Activated CD8-positive, alpha-beta T cell treated with anti-CD3 and anti-CD28 coated beads for 36 hours (primary cell): ENCODE data around the gene CTNNA2. TPM values are rescaled to one million over a fixed set of nuclear protein-coding genes. Genes with fewer than 3 reads are reported as not detected.

Source experiments
- ATAC-seq: fragments of 200-7000 bp; cut with Tn5 transposase; one replicate; pipeline ENCODE4 v1.10.0; 2021; ENCODE audit warnings: mild to moderate bottlenecking, moderate library complexity
- CTCF ChIA-PET: fragments of 350-600 bp; sonication (Branson Sonifier 250); formaldehyde crosslinking; loops from one replicate; lab custom pipeline; 2021; ENCODE audit warnings: antibody characterized with exemption; lab: Charles Lee
- POLR2A ChIA-PET: fragments of 350-600 bp; sonication (Branson Sonifier 250); formaldehyde crosslinking; loops from one replicate; lab custom pipeline; 2021; ENCODE audit warnings: antibody characterized with exemption; lab: Charles Lee
- DNase-seq: peaks from one replicate; pipeline ENCODE4 v3.0.0-alpha.2; 2020
- H3K27ac Mint-ChIP-seq: one replicate; pipeline ENCODE4 v1.8.0; 2021; ENCODE audit warnings: mild to moderate bottlenecking, mixed read lengths
- H3K27me3 Mint-ChIP-seq: one replicate; pipeline ENCODE4 v1.8.0; 2021; ENCODE audit warnings: mixed read lengths
- H3K36me3 Mint-ChIP-seq: one replicate; pipeline ENCODE4 v1.8.0; 2021; ENCODE audit warnings: low read depth, mixed read lengths
- H3K4me1 Mint-ChIP-seq: one replicate; pipeline ENCODE4 v1.8.0; 2021; ENCODE audit warnings: low read depth, mixed read lengths
- H3K4me3 Mint-ChIP-seq: one replicate; pipeline ENCODE4 v1.8.0; 2021; ENCODE audit warnings: mild to moderate bottlenecking, moderate library complexity, mixed read lengths
- H3K9me3 Mint-ChIP-seq: one replicate; pipeline ENCODE4 v1.8.0; 2021; ENCODE audit warnings: mixed read lengths
- intact Hi-C: fragments of 100-400 bp; cut with micrococcal nuclease; formaldehyde crosslinking; loops from one replicate; pipeline ENCODE4 v1.10.0; 2022
- total RNA-seq, 2 experiments: library from RNA; stranded (reverse); gene quantifications; one replicate each; pipeline ENCODE4 v1.2.3, GENCODE V29; 2021
- TF ChIP-seq, protein P1 (sequence below): fragments of 200-600 bp; IDR thresholded peaks from one replicate; pipeline ENCODE4 v1.8.0; 2022; ENCODE audit warnings: antibody characterized with exemption, mild to moderate bottlenecking

The CTNNA2 gene
- total RNA-seq, 2 experiments from 2014 or later, result not detected

DNA sequence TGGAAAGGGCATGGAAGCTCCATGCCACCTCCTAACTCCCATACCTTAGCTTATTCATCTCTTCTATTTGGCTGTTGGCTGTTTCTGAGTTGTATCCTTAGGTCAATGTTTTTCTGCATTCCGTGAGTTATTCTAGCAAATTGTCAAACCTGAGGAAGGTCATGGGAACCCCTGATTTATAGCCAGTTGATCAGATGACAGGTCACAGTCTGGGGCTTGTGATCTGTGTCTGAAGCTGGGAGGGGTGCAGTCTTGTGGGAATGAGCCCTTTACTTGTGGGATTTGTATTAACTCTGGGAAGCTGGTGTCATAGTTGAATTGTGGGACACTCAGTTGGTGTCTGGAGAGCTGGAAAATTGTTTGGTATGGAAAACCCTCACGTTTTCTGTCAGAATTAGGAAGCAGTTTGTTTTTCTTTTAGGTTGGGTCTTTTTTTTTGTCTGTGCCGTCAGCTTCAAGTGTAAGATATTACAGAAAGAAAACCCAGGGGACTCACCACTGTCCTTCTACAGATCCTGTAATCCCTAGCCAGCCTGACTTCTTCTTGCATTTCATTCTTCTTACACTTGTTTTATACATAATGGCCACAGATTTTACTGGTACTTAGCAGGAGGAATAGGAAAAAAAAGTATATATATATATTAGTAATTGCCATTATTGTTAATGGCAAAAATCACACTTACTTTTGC lies 653.8 kb downstream of the CTNNA2 start:
- Mint-ChIP-seq H3K4me3 (no peak overlapping the region), H3K27me3 (no peaks in the 10 kb centered on the region), H3K9me3 (peaks cover 1% of the 10 kb centered on the region), H3K27ac (no peak overlapping the region), H3K36me3 (no peaks in the 10 kb centered on the region), H3K4me1 (no peaks in the 10 kb centered on the region)
- intact Hi-C loops, result no loop called here
- ChIA-PET CTCF (no interaction called here), POLR2A (no interaction called here)
- DNase-seq, result no peak
- no peak for ATAC-seq
- TF ChIP-seq, protein P1, sequence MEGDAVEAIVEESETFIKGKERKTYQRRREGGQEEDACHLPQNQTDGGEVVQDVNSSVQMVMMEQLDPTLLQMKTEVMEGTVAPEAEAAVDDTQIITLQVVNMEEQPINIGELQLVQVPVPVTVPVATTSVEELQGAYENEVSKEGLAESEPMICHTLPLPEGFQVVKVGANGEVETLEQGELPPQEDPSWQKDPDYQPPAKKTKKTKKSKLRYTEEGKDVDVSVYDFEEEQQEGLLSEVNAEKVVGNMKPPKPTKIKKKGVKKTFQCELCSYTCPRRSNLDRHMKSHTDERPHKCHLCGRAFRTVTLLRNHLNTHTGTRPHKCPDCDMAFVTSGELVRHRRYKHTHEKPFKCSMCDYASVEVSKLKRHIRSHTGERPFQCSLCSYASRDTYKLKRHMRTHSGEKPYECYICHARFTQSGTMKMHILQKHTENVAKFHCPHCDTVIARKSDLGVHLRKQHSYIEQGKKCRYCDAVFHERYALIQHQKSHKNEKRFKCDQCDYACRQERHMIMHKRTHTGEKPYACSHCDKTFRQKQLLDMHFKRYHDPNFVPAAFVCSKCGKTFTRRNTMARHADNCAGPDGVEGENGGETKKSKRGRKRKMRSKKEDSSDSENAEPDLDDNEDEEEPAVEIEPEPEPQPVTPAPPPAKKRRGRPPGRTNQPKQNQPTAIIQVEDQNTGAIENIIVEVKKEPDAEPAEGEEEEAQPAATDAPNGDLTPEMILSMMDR, result no peak

DNA sequence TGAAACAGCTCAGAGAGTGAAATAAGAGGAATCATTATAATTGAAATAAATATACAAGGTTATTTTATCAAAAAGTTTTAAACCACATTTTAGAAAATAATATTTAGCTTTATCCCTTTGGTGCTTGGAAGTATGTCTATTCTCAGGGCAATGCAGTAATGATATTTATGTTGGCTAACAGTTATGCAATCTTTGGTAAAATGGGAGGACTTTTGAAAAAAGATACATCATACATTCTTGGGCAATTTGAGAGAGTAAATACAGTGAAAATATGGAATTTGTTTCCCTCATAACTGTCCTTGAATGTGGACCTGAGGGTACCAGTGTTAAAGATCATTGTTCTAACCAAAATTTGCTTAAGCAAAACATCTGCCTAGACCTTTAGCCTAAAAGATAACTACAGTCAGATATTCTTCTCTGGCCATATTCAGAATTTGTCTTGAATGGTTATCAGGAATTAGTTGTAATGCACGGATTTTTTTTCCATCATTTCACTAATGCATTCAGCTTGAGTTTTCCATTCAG lies 654.5 kb downstream of the CTNNA2 start:
- peaks cover 1% of the 10 kb centered on the region for H3K9me3 Mint-ChIP-seq
- ChIA-PET CTCF (interaction anchor here (0.6 kb wide), 1 partner anchor 1092 kb away, joined by 3 read pairs; no protein-coding TSS in a partner anchor), POLR2A (no interaction called here)
- H3K27me3 Mint-ChIP-seq, result no peaks in the 10 kb centered on the region
- no peaks in the 10 kb centered on the region for H3K36me3 Mint-ChIP-seq
- DNase-seq (no peak), ATAC-seq (no peak)
- no peaks in the 10 kb centered on the region for H3K4me1 Mint-ChIP-seq
- H3K4me3 Mint-ChIP-seq, result no peak overlapping the region
- intact Hi-C loops, result no loop called here
- TF ChIP-seq, protein P1, result no peak
- no peak overlapping the region for H3K27ac Mint-ChIP-seq

DNA sequence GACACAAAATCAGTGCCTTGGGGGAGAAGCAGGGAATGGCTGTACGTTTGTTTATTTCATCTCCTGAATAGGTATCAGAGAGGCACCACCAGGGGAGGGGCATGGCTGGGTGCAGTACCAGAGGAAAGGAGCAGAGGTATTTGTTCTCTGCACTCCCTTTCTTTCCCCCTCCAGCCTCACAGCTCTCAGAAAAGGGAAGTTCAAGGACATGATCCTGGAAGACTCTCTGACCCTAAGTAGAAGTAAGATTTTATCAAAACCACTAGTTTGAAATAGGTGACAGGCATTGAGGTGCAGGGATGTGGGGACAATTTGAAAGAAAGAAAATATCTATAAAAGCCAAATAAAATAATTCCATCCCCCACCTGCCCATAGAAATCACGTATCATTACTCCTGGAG lies 655.2 kb downstream of the CTNNA2 start:
- ATAC-seq (no peak), DNase-seq (no peak)
- Mint-ChIP-seq H3K9me3 (peaks cover 1% of the 10 kb centered on the region), H3K27me3 (no peaks in the 10 kb centered on the region), H3K36me3 (no peaks in the 10 kb centered on the region), H3K4me3 (no peak overlapping the region), H3K27ac (no peak overlapping the region), H3K4me1 (no peaks in the 10 kb centered on the region)
- TF ChIP-seq, protein P1, result no peak
- intact Hi-C loops, result no loop called here
- ChIA-PET CTCF (interaction anchor here (0.6 kb wide), 1 partner anchor 1093 kb away, joined by 3 read pairs; no protein-coding TSS in a partner anchor), POLR2A (no interaction called here)

DNA sequence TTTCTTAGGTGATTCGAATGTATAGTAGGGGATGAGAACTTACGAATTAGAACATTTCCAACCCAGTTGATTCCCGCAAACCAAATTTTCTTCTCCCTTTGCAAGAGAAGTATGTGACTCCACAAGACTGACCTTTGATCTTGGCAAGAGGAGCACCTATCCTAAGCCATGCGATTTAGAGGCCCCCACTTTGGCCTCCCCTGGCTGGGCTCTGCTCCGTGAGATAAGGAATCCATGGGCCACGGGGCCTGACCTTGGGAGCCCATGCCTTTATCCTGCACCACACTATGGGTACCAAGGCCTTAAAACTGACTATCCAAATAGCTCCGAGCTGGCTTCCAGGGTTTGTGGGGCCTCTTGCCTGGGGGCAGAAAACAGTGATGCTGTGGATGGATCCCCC lies 656.0 kb downstream of the CTNNA2 start:
- ATAC-seq (no peak), DNase-seq (no peak)
- POLR2A ChIA-PET, result no interaction called here
- H3K9me3 Mint-ChIP-seq, result peaks cover 1% of the 10 kb centered on the region
- no peaks in the 10 kb centered on the region for H3K27me3 Mint-ChIP-seq
- H3K27ac Mint-ChIP-seq, result no peak overlapping the region
- no peaks in the 10 kb centered on the region for H3K36me3 Mint-ChIP-seq
- H3K4me3 Mint-ChIP-seq, result no peak overlapping the region
- CTCF ChIA-PET, result no interaction called here
- H3K4me1 Mint-ChIP-seq, result no peaks in the 10 kb centered on the region
- TF ChIP-seq, protein P1, result no peak
- intact Hi-C loops, result no loop called here

DNA sequence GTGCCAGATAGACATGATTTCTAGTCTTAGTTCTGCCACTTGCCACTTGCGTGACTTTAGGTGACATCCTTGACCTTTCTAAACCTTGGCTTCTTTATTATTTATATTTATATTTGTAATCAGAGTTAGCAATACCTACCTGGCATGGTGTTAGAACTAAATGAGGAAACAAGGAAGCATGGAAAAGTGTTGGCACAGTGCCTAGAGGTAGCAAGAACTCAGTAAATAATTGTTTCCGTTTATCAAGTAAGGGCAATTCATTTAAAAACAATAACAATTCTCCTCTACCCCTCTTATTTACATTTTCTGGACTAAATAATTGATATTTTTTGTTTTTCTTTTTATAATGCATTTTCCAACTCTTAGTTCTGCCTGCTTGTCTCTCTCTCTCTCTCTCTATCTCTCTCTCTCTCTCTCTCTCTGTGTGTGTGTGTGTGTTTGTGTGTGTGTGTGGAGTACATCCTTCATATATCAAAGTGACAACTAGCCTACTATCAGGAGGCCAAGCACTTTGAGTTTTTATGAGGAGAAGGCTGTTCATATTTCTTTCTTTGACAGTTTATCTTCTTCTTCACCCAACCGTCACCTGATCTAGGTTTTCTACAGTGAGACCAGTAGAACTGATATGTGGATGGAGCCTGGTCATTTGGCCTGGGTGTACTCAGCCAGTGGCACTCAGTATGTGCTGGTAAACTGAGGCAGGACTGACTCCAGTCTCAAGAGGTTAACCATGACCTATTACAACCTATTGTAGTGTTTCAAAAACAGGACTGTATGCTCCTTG lies 657.2 kb downstream of the CTNNA2 start:
- ATAC-seq (no peak), DNase-seq (no peak)
- ChIA-PET CTCF (no interaction called here), POLR2A (no interaction called here)
- TF ChIP-seq, protein P1, result no peak
- Mint-ChIP-seq H3K4me1 (no peaks in the 10 kb centered on the region), H3K4me3 (no peak overlapping the region), H3K36me3 (no peaks in the 10 kb centered on the region), H3K27me3 (no peaks in the 10 kb centered on the region), H3K27ac (no peak overlapping the region), H3K9me3 (peaks cover 1% of the 10 kb centered on the region)
- intact Hi-C loops, result no loop called here
